ENCODE measurements around the gene NT5C3B.
"Not testable (repeated sequence)": the region's sequence is repeated elsewhere in the genome, so short reads cannot be mapped to it uniquely, and the experiment has no call there.

NT5C3B gene

DNA sequence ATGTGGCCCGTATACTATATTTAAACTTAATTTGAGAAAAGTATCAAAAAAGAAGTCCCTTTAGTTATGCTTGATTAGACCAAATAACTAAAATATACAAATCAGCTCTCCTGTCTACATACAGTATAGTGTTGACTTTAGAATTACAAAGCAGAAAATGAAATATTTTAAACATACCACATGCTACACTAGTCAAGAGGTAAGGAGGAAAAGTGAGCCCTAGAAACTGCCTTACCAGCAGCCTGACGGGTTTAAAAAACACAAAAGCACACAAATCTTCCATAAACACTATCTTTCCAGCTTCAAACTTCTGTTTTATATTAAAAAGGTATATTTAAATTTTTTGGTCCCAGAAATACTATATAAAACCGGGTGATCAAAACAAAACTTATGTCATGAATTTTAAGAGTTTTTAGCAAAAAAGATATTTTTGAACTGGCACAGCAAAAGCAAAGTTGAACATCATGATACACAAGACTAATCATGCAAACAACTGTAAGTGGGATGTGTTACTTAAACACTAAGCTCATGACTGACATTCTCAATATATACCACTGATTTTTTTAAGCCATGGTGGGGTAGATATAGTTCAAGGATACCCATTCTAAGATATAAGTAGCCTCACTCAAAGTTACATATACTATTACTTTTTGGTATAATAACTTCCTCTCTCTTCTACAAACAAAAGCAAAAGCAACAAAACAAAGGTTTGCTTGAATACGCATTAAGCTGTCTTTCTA lies 13.4 kb upstream of the NT5C3B start:
- H3K9me3 Mint-ChIP-seq, result no peaks in the 10 kb centered on the region
- H3K27ac Mint-ChIP-seq, result peak overlapping the region in 2 of 3 experiments; percentile 57 to 60
- peaks cover 9% of the 10 kb centered on the region for H3K4me1 Mint-ChIP-seq
- TF ChIP-seq, protein P1, sequence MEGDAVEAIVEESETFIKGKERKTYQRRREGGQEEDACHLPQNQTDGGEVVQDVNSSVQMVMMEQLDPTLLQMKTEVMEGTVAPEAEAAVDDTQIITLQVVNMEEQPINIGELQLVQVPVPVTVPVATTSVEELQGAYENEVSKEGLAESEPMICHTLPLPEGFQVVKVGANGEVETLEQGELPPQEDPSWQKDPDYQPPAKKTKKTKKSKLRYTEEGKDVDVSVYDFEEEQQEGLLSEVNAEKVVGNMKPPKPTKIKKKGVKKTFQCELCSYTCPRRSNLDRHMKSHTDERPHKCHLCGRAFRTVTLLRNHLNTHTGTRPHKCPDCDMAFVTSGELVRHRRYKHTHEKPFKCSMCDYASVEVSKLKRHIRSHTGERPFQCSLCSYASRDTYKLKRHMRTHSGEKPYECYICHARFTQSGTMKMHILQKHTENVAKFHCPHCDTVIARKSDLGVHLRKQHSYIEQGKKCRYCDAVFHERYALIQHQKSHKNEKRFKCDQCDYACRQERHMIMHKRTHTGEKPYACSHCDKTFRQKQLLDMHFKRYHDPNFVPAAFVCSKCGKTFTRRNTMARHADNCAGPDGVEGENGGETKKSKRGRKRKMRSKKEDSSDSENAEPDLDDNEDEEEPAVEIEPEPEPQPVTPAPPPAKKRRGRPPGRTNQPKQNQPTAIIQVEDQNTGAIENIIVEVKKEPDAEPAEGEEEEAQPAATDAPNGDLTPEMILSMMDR (IDR thresholded peaks at IDR 0.05; ENCODE audit: unreplicated experiment in 3 of 3), result no peak
- no peaks in the 10 kb centered on the region for H3K27me3 Mint-ChIP-seq (ENCODE audit: low read depth)
- H3K36me3 Mint-ChIP-seq (ENCODE audit: low read depth), result peaks cover 20% of the 10 kb centered on the region
- H3K4me3 Mint-ChIP-seq, result no peak overlapping the region

DNA sequence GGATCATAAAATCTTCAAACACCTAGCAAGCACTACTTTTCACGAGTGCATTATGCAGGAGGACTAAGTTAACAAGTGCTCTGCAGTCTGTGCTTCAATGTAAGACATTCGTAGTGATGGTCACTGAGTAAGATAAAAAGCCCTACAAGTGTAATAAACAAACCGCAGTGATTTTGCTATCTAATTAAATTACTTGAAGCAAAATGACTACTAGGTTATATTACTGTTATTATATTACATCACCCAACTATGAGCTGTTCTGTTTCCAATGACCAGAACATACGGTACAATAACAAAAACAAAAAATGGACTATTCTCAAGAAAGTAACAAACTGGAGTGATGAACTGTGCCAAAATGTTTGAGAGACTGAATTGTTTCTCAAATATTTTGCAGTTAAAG lies 12.8 kb upstream of the NT5C3B start:
- H3K36me3 Mint-ChIP-seq (ENCODE audit: low read depth), result peaks cover 15% of the 10 kb centered on the region
- no peak overlapping the region for H3K4me3 Mint-ChIP-seq
- H3K27me3 Mint-ChIP-seq (ENCODE audit: low read depth), result no peaks in the 10 kb centered on the region
- peaks cover 9% of the 10 kb centered on the region for H3K4me1 Mint-ChIP-seq
- no peaks in the 10 kb centered on the region for H3K9me3 Mint-ChIP-seq
- H3K27ac Mint-ChIP-seq, result peak overlapping the region in 2 of 3 experiments; percentile 57 to 60
- TF ChIP-seq, protein P1 (IDR thresholded peaks at IDR 0.05; ENCODE audit: unreplicated experiment in 3 of 3), result no peak

DNA sequence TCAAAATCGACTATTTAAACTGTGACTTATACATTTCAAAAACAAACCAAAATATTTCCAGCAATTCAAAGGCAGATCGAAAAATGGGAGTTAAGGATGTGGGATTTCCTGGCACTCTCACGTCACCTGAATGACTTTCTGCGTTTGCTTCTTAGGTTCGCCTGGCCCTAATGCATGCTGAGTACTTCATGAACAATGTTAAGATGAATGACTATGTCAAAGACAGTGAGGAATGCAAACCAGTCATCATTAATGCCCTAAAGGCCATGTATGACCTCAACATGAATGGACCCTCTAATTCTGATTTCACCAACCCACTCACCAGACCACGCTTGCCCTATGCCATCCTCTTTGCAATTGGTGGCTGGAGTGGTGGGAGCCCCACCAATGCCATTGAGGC lies 8.9 kb upstream of the NT5C3B start:
- H3K4me1 Mint-ChIP-seq, result peaks cover 8% of the 10 kb centered on the region
- H3K27ac Mint-ChIP-seq, result no peak overlapping the region
- H3K27me3 Mint-ChIP-seq (ENCODE audit: low read depth), result no peaks in the 10 kb centered on the region
- no peaks in the 10 kb centered on the region for H3K9me3 Mint-ChIP-seq
- no peak overlapping the region for H3K4me3 Mint-ChIP-seq
- TF ChIP-seq, protein P1 (IDR thresholded peaks at IDR 0.05; ENCODE audit: unreplicated experiment in 3 of 3), result no peak
- no peaks in the 10 kb centered on the region for H3K36me3 Mint-ChIP-seq (ENCODE audit: low read depth)

DNA sequence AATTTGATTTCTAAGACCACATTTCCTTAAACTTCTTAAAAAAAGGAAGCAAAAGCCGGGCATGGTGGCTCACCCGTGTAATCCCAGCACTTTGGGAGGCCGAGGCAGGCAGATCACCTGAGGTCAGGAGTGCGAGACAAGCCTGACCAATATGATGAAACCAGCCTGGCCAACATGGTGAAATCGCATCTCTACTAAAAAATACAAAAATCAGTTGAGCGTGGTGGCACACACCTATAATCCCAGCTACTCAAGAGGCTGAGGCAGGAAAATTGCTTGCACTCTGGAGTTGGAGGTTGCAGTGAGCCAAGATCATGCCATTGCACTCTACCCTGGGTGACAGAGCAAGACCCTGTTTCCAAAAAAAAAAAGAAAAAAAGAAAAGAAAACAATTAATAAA lies 4.7 kb upstream of the NT5C3B start:
- H3K4me3 Mint-ChIP-seq; H3K27ac Mint-ChIP-seq; H3K9me3 Mint-ChIP-seq; H3K27me3 Mint-ChIP-seq (ENCODE audit: low read depth); H3K36me3 Mint-ChIP-seq (ENCODE audit: low read depth); H3K4me1 Mint-ChIP-seq: not testable (repeated sequence)

DNA sequence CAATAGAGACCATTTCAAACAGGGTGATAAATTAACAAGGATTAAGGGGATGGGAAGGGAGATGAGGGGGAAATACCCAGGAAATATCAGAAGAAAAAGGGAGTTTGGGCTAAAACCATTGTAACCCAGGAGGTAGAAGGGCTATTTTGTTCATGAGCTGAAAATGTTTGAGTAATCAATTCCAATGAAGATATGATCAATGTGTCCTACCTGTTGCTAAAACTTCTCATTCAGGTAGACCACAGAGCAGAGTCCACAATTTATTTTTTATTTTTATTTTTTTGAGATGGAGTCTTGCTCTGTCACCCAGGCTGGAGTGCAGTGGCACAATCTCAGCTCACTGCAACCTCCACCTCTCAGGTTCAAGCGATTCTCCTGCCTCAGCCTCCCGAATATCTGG lies 3.4 kb upstream of the NT5C3B start:
- H3K27ac Mint-ChIP-seq; H3K36me3 Mint-ChIP-seq (ENCODE audit: low read depth); H3K9me3 Mint-ChIP-seq; H3K4me3 Mint-ChIP-seq; H3K27me3 Mint-ChIP-seq (ENCODE audit: low read depth): not testable (repeated sequence)
- peaks cover 11% of the 10 kb centered on the region for H3K4me1 Mint-ChIP-seq

DNA sequence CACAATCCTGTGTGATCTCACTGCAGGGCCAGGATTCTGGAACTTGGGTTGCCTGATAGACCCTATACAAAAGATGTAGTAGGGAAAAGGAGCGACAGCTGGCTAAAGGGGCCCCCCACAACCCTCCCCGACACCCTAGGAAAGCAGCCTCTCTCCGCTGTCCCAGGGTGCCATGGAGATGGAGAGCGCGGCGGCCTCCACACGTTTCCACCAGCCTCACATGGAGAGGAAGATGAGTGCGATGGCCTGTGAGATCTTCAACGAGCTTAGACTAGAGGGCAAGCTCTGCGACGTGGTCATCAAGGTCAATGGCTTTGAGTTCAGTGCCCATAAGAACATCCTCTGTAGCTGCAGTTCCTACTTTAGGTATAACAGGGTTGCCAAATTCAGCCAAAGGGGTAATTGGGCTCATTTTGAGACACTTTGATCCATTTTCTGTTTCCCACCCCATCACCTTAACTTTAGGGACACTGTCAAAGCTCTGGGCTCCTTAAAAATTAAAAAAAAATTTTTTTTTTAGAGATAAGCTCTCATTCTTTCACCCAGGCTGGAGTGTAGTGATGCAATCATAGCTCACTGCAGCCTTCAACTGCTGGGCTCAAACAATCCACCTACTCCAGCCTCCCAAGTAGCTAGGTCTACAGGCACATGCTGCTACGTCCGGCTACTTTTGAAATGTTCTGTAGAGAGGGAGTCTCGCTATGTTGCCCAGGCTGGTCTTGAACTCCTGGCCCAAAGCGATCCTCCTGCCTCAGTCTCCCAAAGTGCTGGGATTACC lies 1.9 kb upstream of the NT5C3B start, which contains the start of gene KLHL10:
Gene KLHL10 (plus strand): TSS at position 65 of the 778 bp plus-strand sequence. CDS start 108 bp downstream, at position 173.
- Mint-ChIP-seq H3K27me3 (ENCODE audit: low read depth) (no peaks in the 10 kb centered on the region), H3K36me3 (ENCODE audit: low read depth) (peaks cover 12% of the 10 kb centered on the region), H3K9me3 (no peaks in the 10 kb centered on the region), H3K27ac (no peak within 1 kb of the TSS), H3K4me3 (peak within 1 kb of the TSS; percentile 84 to 91 (median 91)), H3K4me1 (peaks cover 12% of the 10 kb centered on the region)
- TF ChIP-seq, protein P1 (IDR thresholded peaks at IDR 0.05; ENCODE audit: unreplicated experiment in 3 of 3), result no peak

Data from nephron (organoid).